OCI-LY3 (cell line): ENCODE measurements around the gene ARHGEF10L.

Source experiments
- H2AFZ ChIP-seq: fragments of 200-600, 300-600 bp; shearing (Covaris generic); 2 replicates; pipeline ENCODE4 v1.6.0; 2014; ENCODE audit warnings: antibody characterized with exemption, low read depth, low read length
- H3K27ac ChIP-seq: fragments of 200-600, 300-600 bp; sonication (generic); 2 replicates; pipeline ENCODE4 v1.5.1; 2014; ENCODE audit warnings: mild to moderate bottlenecking, low read length, moderate library complexity, mixed read lengths
- H3K27me3 ChIP-seq: fragments of 200-600, 300-600 bp; sonication (generic); 2 replicates; pipeline ENCODE4 v1.6.1; 2014; ENCODE audit warnings: low read depth, low read length, mixed read lengths
- H3K36me3 ChIP-seq: fragments of 200-600, 300-600 bp; sonication (generic); replicated peaks from 2 replicates; pipeline ENCODE3; 2014; ENCODE audit warnings: low read depth, low read length, mixed read lengths
- H3K4me1 ChIP-seq: fragments of 300-600, 200-600 bp; sonication (generic); 2 replicates; pipeline ENCODE4 v1.6.1; 2014; ENCODE audit warnings: low read length, mixed read lengths
- H3K4me2 ChIP-seq: fragments of 200-600, 300-600 bp; sonication (generic); 2 replicates; pipeline ENCODE4 v1.6.1; 2014; ENCODE audit warnings: low read length, mixed read lengths
- H3K4me3 ChIP-seq: fragments of 300-600, 200-600 bp; sonication (generic); 2 replicates; pipeline ENCODE4 v1.5.1; 2014; ENCODE audit warnings: antibody characterized with exemption, mild to moderate bottlenecking, low read length, moderate library complexity
- H3K79me2 ChIP-seq: fragments of 300-600, 200-600 bp; shearing (Covaris generic); 2 replicates; pipeline ENCODE4 v1.6.1; 2014; ENCODE audit warnings: mild to moderate bottlenecking, low read length, mixed read lengths
- H3K9ac ChIP-seq: fragments of 300-600, 200-600 bp; shearing (Covaris generic); 2 replicates; pipeline ENCODE4 v1.6.0; 2014; ENCODE audit warnings: mild to moderate bottlenecking, low read length, moderate library complexity
- H3K9me3 ChIP-seq: fragments of 200-600, 300-600 bp; shearing (Covaris generic); 2 replicates; pipeline ENCODE4 v1.6.1; 2014; ENCODE audit warnings: low read length, mixed read lengths; ENCODE audit not compliant: insufficient read depth
- H4K20me1 ChIP-seq: fragments of 200-600, 300-600 bp; sonication (generic); 2 replicates; pipeline ENCODE4 v1.6.1; 2016; ENCODE audit warnings: low read length, mixed read lengths; ENCODE audit not compliant: insufficient read depth
- CTCF ChIP-seq: fragments of 200-600, 300-600 bp; sonication (generic); IDR thresholded peaks from 2 replicates; pipeline ENCODE4 v1.5.1; 2014; ENCODE audit warnings: antibody characterized with exemption, low read length, low read depth
- EZH2phosphoT487 ChIP-seq: fragments of 200-600 bp; shearing (Covaris generic); IDR thresholded peaks from 2 replicates; pipeline ENCODE4 v1.6.1; 2018; ENCODE audit warnings: antibody characterized with exemption, mixed run types, low read depth

The ARHGEF10L gene

DNA sequence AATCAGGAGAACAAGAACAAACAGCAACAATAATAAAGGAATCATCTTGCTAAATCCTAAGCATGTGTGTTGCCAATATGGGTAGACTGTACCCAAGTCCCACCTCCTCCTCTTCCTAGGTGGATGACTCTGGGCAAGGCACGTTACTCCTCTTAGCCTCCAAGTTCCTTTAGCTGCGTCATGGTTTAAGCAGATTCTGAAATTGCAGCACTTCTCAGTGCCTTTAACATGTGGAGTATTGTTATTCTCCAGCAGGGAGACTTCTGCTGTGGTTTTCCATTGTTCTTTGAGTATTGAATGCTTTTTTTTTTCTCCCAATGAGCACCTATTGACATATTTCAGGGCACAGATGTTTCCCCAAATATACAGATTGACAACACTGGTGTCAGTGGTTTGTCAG, 15.5 kb downstream of the ARHGEF10L start:
- Histone ChIP-seq H3K9me3 (no peaks in the 10 kb centered on the region), H2AFZ (no peak overlapping the region), H3K79me2 (no peaks in the 10 kb centered on the region), H3K4me1 (peaks cover 43% of the 10 kb centered on the region), H4K20me1 (no peaks in the 10 kb centered on the region), H3K4me2 (no peak overlapping the region), H3K36me3 (no peaks in the 10 kb centered on the region), H3K4me3 (no peak overlapping the region), H3K27me3 (no peaks in the 10 kb centered on the region), H3K27ac (no peak overlapping the region), H3K9ac (no peak overlapping the region)
- no peak for TF ChIP-seq CTCF
- no peak for TF ChIP-seq EZH2phosphoT487

DNA sequence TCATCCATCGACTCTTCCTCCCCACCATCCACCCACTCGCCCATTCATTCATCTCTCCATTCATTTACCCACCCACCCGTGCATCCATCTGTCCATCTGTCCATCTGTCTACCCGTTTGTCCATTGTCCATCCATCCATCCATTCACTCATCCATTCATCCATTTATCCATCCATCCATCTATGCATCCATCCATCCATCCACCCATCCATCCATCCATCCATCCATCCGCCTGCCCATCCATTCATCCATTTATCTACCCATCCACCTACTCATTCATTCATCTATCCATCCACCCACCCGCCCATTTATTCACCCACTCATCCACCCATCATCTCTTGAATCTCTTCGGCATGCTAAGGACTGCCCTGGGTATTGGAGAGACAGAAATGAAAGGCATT, 18.5 kb downstream of the ARHGEF10L start:
- TF ChIP-seq CTCF, result no peak
- TF ChIP-seq EZH2phosphoT487, result no peak
- no peak overlapping the region for H3K9ac ChIP-seq
- no peaks in the 10 kb centered on the region for H3K27me3 ChIP-seq
- no peaks in the 10 kb centered on the region for H3K79me2 ChIP-seq
- no peaks in the 10 kb centered on the region for H3K36me3 ChIP-seq
- no peak overlapping the region for H2AFZ ChIP-seq
- no peaks in the 10 kb centered on the region for H4K20me1 ChIP-seq
- no peak overlapping the region for H3K4me2 ChIP-seq
- peaks cover 24% of the 10 kb centered on the region for H3K4me1 ChIP-seq
- no peak overlapping the region for H3K4me3 ChIP-seq
- H3K9me3 ChIP-seq, result no peaks in the 10 kb centered on the region
- no peak overlapping the region for H3K27ac ChIP-seq

GRCh38 chr1:17558541-17558940, 19.0 kb downstream of the ARHGEF10L start:
- TF ChIP-seq CTCF (no peak), EZH2phosphoT487 (no peak)

DNA sequence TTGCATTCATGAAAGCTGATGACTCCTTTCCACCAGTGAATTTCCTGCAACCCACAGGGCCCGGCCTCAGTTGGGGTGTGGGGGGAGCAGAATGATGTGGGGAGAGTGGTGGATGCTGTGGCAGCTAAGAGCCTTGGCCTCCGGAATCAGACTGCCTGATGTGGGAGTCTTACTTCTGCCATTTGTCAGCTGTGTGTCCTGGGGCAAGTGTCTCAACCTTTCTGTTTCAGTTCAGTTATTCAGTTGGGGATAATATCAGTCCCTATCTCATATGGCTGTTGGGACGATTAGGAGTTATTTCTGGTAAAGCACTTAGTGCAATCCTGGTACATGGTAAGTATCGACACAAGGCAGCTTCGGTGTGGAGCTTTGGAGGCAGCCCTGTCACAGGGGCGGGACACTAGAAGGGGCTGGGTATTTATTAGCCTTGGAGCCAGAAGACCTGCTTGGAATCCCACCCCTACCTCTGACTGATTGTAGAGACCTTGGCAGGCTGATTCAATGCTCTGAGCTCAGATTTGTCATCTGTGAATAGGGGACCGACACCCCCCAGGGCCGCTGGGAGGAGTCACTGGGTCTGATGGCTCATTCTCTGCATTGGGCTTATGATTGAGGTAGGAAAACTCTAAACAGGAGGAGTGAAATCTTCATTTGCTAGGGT, 19.6 kb downstream of the ARHGEF10L start:
- Histone ChIP-seq H3K9ac (no peak overlapping the region), H4K20me1 (no peaks in the 10 kb centered on the region), H3K4me1 (peaks cover 13% of the 10 kb centered on the region), H3K36me3 (no peaks in the 10 kb centered on the region), H3K4me2 (no peak overlapping the region), H3K9me3 (no peaks in the 10 kb centered on the region), H3K79me2 (no peaks in the 10 kb centered on the region), H3K4me3 (no peak overlapping the region), H2AFZ (no peak overlapping the region), H3K27me3 (no peaks in the 10 kb centered on the region), H3K27ac (no peak overlapping the region)
- TF ChIP-seq EZH2phosphoT487 (no peak), CTCF (no peak)

More at GRCh38 chr1:17558541-17558940, 19.0 kb downstream of the ARHGEF10L start:
- Histone ChIP-seq H3K27me3 (no peaks in the 10 kb centered on the region), H2AFZ (no peak overlapping the region), H3K36me3 (no peaks in the 10 kb centered on the region), H3K9me3 (no peaks in the 10 kb centered on the region), H3K9ac (no peak overlapping the region), H4K20me1 (no peaks in the 10 kb centered on the region), H3K27ac (no peak overlapping the region), H3K4me1 (peaks cover 18% of the 10 kb centered on the region), H3K79me2 (no peaks in the 10 kb centered on the region), H3K4me2 (no peak overlapping the region), H3K4me3 (no peak overlapping the region)
